Sigmoid colon (tissue), 4 donors: ENCODE data around the gene ZNF410.

Source experiments
- CTCF ChIP-seq, 4 experiments: fragments of 450-650 bp in 3 of 4; fragments of 200-600 bp in 1 of 4; IDR thresholded peaks; one replicate each; pipeline ENCODE4 v1.5.1; 2016 to 2019; ENCODE audit warnings: antibody characterized with exemption in 4 of 4, mild to moderate bottlenecking in 3 of 4, moderate library complexity in 2 of 4
- EP300 ChIP-seq, 4 donors: sonication (generic); formaldehyde crosslinking; IDR thresholded peaks; one replicate each; pipeline ENCODE4 v1.6.1; 2017; ENCODE audit warnings: antibody characterized with exemption in 4 of 4
- POLR2A ChIP-seq, 2 donors: fragments of 450-650 bp; IDR thresholded peaks; one replicate each; pipeline ENCODE4 v1.6.1; 2016; ENCODE audit warnings: antibody characterized with exemption in 2 of 2, mild to moderate bottlenecking in 2 of 2, moderate library complexity in 2 of 2
- POLR2AphosphoS5 ChIP-seq, 4 donors: sonication (generic); formaldehyde crosslinking; IDR thresholded peaks; one replicate each; pipeline ENCODE4 v1.6.1; 2017; ENCODE audit warnings: antibody characterized with exemption in 4 of 4

- TF ChIP-seq CTCF (IDR thresholded peaks at IDR 0.05), result no peak
- no peak for TF ChIP-seq POLR2A (IDR thresholded peaks at IDR 0.05)
- no peak for TF ChIP-seq POLR2AphosphoS5 (IDR thresholded peaks at IDR 0.05)
- TF ChIP-seq EP300 (IDR thresholded peaks at IDR 0.05), result no peak
Measured at GRCh38 chr14:73945159-73945670, 58.6 kb downstream of the ZNF410 start.
